HG03432 (cell line): ENCODE results near the gene SMYD3.
"Not testable (repeated sequence)": the region's sequence is repeated elsewhere in the genome, so short reads cannot be mapped to it uniquely, and the experiment has no call there.

Experiments used
- ATAC-seq: cut with Tn5 transposase; IDR thresholded peaks from one replicate; pipeline ENCODE4 v1.9.1; 2021; ENCODE audit warnings: mild to moderate bottlenecking, moderate library complexity; ENCODE audit not compliant: unreplicated experiment

The SMYD3 gene

DNA sequence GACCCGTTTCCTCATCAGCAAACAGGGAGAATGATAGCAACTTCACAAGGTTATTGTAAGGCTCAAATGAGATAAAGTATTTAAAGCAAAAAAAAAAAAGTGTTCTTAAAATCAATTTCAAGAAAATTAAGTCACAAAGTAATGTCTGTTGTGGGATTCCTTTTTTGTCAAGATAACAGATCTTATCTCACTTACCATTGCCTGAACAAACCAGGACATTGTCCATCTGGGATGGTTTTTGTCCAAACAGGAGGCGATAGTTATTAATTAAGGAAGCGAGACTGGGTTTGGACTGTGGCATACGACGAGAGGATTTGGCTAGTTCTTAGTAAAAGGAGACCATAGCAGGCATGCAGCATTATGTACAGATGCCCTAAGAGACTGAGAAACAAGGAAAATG, 458.4 kb downstream of the SMYD3 start:
- no peak for ATAC-seq

DNA sequence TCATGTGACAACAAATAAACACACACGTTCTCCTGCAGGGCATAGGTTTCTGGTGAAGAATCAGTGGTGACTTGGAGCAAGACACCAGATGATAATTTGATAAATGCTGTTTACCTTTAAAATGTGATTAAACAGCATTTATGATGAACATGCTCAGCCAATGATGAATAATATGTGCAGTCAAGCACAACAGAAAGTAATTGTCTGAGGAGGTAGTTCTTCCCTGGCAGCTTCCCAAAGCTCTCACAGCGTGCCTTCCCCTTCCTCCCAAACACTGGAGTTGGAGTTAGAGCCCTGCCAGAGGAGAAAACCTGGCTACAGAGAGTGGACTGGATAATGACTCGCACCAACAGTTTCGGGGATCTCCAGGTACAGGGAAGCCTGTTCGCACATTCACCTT, 463.5 kb downstream of the SMYD3 start:
- ATAC-seq = no peak

DNA sequence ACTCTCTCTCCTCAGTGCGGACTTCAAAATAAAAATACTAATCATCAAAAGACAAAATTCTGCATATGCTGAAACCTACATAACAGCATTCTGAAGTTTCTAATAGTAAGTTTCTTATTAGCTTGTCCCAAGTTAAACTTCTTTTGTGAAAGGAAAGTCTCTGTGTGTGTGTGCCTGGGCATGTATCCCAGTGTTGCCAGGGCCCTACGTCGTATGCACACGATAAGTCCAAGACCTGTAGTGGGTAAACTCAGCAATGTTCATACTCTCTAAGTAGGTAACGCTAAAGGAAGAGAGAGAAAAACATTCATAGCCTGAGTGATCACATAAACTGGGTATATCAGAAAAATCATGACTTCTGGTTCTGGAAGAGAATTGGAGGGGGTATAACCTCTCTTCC, 465.7 kb downstream of the SMYD3 start:
- ATAC-seq = no peak

DNA sequence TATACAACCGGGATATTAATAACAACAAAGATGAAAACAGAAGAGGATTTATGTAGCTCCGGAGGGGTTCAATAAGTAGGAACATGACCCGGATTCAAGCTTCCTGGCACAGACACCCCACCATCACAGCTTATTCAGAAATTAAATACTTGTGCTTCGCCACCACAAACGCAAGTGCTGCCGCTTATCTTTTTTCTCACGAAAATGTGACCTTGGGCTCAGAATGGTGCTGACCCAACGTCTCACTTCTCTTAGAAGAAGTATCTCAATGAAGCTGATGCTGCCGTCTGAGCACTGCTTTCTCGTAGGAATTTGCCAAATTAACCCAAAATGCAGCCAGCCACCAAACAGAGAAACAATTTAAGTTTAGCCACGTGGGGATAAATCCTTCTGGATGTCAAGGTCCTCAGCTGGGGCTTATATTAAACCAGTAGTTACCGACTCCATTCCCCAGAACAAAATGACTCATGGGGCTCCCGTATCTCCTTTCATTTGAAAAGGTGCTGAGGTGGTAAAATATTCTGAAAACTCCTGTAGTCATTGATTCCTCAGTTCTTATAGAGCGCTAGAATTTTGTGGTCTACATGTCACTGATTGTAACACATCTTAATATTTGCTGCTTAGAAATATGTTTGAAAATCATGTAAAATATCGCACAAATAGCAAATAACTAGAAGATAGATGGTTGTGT, 466.7 kb downstream of the SMYD3 start:
- no peak for ATAC-seq

DNA sequence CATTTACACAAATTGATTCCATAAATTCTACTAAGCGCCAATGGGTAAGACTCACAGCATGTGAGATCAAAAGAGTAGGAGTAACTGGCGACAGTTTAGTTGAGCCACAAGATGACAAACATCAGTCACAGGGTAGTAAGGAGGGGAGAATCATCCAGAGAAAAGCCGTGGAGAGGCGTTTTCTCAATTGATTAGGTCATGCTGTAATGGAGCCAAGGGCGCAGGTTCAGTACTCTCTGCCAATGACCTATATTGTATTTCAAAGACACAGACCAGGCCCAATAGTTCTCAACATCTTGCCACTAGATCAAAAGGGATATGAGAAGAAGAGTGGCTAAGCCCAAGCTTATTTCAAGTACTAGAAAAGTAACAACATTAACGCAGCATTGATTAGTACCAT, 467.5 kb downstream of the SMYD3 start:
- no peak for ATAC-seq

DNA sequence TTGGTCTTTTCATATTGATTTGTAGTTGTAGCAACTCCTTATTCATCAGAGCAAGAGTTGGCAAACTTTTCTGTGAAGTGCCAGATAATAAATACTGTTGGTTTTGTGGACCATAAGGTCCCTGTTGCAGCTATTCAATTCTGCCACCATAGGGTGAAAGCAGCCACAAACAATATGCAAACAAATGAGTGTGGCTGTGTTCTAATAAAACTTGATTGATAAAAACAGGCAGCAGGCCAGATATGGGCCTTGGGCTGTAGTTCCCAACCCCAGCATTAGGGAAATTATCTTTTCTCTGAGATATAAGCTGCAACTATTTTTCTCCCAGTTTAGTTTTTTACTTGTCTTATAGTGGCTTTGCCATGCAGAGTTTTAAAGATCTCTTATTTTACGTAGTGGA, 469.2 kb downstream of the SMYD3 start:
- ATAC-seq = no peak

DNA sequence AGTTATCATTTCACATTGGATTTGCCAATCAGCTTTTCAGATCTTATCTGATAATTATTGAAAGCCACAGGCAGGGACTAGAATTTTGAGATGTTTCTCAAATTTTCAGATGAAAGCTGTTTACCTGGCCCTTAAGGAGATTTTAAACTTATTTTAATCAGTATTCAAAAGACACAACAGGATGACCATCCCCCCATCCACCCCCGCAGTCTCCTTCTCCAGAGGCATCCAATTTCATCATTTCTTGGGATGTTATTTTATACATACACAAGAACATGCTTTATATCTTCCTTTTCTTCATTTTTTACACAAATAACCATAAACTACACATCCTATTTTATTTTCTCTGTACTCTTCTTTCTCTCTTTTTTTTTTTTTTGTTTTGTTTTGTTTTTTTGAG, 470.9 kb downstream of the SMYD3 start:
- ATAC-seq = no peak

DNA sequence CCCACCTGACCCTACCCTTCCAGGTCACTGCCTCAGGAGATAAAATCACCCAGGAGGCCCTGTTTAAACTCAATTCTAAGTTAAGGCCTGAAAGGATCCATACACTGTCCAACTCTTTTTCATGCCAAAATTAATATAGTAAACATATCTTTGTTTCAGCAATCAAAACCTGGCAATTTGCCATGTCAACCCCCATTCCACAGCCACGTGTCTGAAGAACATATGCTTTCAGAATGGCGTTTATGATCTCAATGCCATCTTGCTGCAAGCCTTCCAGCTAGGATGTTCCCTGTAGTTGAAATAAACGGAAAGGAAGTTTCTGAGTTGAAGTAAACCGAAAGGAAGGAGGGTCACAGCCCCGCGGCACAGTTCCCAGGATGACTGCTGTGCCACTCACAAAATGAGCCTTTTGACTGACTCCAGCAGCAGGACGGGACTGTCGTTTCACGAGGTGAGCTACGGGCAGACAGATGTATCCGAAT, 472.0 kb downstream of the SMYD3 start:
- ATAC-seq = no peak

DNA sequence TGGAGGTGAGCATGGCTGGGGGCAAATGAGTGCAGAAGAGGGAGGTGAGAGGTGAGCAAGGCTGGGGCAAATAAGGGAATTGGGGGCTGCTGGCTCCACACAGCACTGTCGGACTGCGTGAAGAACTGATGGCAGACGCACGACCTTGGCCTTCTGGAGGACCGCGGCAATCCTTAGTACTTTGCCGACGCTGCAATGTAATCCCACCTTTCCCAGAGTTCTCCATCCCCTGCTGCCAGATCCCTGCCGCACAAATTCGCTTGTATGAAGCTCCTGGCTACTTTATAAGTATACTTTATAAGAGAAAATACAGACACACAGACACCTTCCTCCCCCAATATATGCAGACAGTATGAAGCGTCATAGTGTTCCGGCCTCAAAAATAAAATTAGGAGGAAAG, 472.4 kb downstream of the SMYD3 start:
- ATAC-seq = no peak

DNA sequence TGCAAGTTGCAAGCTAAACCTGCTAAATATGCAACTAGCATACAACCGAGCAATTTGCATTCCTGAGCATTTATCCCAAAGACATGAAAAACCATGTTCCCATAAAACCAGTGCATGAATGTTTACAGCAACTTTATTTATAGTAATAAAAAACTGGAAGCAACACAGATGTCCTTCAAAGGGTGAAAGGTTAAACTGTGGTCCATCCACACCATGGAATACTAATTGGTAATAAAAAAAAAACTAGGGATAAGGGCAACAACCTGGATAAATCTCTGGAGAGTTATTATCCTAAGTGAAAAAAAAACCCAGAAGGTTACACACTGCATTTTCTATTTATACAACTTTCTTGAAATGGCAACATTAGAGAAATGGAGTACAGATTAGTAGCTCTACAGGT, 474.1 kb downstream of the SMYD3 start:
- ATAC-seq = no peak

DNA sequence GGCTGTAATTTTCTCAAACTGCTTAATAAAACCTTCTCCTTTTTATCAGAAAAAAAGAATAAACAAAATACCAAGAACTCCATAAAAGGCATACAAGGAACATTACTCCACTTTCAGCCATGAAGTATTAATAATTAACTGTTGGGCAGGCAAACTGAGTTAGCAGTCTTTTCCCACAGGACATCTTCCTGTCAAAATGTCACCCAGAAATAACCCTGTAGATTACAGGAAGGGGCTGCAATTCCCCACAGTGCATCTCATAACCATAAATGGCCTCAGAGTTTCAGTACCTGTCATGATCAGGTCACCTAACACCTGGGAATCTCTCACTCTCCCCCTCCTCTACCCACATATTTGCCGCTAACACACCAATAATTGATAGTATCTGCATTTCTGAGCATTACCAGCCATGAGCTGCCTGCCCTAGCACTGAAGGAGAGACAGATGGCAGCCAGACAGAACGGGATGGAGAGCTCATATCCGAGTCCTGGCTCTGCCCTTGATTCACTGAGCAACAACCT, 475.0 kb downstream of the SMYD3 start:
- ATAC-seq = no peak

DNA sequence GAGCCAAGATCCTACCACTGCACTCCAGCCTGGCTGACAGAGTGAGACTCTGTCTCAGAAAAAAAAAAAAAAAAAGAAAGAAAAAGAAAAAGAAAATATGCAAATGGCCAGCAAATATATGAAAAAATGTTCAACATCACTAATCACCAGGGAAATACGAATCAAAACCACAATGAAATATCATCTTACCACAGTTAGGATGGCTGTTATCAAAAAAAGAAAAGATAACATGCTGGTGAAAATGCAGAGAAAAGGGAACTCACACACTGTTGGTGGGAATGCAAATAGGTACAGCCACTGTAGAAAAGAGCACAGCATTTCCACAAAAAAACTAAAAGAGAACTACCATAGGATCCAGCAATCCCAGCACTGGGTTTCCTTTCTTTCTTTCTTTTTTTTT, 477.5 kb downstream of the SMYD3 start:
- ATAC-seq = no peak

DNA sequence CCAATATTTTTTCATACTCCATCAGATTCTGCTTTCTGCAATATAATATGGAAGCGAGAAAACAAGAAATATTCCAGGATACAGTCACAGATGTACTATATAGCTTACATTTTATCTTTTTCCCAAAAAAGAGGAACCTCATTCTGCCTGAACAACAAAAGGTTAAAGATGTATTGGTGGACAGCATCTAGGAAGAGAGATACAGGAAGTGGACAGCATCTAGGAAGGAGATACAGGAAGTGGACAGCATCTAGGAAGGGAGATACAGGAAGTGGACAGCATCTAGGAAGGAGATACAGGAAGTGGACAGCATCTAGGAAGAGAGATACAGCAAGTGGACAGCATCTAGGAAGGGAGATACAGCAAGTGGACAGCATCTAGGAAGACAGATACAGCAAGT, 483.0 kb downstream of the SMYD3 start:
- ATAC-seq = not testable (repeated sequence)

DNA sequence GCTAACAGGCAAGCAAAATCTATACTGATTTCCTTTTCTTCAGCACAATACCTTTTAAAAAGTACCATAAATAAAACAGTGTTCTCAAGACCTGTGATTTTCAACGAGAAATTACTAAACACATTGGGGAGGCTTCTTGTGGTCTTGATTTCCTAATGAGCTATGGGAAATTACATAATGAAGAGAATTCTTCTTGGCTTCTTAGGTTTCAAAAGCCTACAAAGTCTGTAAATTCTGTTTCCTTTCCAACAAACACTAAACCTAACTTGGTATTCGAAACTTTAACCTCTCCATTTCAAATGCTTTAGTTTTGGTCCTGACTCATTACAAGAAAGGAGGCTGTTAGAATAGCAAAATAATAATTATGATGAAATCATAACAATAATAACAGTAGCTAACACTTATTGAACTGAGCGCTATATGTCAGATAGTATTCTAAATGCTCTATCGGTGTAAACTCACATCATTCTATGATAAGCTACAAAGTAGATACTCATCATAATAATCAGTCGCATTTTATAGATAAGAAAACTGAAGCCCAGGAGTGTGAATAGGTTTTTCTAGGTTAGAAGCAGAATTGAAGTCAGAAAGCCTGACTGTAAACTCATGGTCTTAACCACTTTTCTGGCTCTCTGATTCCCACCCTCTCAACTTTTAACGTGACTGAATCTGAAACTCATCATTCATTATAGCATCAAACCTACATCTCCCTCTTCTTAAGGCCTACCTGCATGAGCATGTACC, 486.7 kb downstream of the SMYD3 start:
- peak; percentile 56 for ATAC-seq

DNA sequence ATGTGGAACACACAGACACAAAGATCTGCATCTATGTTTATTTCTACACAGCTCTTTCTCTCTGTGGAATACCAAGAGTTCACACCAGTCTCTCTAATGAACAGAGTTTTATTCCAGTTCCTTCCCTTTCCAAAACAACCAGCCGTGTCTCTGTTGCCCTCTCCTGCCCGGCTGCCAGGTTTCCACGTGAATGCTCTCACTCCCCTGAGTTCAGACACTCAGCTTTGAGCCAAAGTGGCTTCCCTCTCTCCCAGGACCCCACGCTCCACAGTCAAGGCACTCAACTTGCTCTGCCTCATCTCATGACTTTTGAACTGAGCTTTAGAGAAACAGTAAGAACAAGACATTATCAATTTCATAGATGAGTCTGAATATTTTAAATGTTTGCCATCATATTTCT, 488.9 kb downstream of the SMYD3 start:
- no peak for ATAC-seq

DNA sequence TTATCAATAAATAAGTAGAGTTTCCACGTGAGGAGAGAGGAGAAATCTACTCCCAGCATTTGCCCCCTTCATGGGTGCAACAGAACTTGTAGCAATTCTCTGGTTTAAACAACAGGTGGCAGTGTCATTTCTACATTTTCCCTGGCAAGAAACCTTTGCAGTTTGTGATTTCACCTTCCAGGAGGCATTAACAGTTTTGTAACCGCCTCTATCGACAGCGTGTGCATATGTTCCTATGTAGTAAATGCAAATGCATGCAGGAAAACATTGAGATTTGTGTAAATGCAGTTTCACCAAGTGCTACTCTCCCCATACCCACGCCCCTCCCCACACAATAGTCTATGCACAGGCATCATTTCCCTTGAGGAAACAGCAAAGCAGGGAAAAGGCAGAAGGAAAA, 494.7 kb downstream of the SMYD3 start:
- ATAC-seq = no peak

DNA sequence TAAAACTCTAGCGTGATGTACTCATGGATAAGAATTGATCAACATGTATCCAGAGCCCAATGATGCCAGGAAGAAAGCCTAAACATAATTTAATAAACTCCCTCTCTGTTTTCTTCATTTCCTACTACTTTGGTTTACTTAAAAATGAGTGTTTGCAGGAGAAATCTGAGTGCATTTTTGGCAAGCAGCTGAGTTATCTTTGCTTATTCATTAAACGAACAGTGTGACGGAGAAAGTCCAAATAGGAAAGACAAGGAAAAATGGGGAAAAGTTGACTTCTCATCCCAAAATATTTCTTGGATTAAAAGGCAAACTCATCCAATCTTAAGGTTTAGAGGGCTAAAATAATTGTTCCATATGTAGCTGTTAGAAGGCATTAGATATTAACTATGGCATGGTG, 496.7 kb downstream of the SMYD3 start:
- ATAC-seq = no peak

DNA sequence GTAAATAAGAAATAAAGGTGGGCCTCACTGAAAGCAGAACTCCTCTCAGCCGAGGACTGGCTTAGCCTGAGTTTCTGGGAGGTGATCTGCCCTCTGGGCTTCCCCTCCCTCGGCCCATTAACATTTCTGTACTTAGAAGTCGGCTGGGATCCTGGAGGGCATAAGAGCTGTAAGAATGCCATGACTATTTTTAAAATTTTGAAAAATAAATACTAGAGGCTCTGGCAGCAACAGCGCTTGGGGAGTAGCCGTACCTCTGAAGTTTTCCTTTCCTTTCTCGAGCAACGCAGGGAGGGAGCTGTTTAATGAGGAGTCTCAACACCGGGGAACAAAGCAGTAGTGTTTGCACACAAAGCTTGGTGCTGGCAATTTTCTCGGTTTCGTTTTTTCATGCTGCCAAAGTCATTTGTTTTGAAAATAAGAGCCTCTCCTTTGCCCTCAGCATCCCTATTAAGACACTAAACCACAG, 498.7 kb downstream of the SMYD3 start:
- ATAC-seq = no peak

DNA sequence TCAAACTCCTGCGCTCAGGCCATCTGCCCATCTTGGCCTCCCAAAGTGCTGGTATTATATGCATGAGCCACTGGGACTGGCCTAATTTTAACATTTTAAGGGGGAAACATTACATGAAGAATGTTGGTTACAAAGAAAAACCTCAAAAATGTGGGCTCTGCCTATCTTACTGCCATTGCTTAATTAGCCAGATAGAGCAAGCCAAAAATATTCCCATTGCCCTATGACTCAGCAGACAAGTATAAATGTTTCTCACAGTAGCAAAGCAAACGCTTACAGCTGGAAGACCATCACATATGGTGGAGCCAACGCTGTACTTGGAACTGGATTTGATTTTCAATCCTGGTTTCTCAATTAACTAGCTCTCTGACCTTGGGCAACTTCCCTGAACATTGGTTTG, 502.0 kb downstream of the SMYD3 start:
- ATAC-seq = no peak

DNA sequence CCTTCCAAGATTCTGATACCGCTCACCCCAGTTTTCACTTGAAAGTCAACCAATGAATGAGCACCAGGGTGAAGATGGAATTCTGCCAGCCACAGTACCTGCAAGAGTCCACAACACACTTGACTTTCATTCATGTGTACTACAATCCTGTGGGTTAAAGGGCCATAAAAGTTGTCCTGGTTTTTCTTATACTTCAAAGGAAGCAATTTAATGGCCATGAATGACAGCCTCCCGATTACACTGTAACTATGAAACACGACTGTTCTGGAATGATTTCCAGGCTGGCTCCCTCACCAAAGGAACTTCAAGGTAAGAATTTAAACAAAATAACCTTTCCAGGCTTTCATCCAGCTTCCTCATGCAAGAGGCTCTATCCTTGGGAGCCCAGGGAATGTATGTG, 502.8 kb downstream of the SMYD3 start:
- no peak for ATAC-seq

DNA sequence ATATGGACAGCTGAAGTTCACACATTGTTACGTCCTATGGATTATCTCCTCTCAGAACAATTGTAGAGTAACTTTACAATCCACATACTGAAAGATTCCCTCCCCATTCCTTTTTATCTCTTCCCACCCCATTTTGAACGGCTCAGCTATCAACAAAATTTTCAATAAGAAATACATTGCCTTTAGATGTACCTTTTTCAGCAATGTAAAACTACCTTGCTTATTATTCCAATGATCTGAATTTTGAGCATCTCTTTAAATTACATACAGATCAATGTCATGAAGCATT, 503.7 kb downstream of the SMYD3 start:
- no peak for ATAC-seq

DNA sequence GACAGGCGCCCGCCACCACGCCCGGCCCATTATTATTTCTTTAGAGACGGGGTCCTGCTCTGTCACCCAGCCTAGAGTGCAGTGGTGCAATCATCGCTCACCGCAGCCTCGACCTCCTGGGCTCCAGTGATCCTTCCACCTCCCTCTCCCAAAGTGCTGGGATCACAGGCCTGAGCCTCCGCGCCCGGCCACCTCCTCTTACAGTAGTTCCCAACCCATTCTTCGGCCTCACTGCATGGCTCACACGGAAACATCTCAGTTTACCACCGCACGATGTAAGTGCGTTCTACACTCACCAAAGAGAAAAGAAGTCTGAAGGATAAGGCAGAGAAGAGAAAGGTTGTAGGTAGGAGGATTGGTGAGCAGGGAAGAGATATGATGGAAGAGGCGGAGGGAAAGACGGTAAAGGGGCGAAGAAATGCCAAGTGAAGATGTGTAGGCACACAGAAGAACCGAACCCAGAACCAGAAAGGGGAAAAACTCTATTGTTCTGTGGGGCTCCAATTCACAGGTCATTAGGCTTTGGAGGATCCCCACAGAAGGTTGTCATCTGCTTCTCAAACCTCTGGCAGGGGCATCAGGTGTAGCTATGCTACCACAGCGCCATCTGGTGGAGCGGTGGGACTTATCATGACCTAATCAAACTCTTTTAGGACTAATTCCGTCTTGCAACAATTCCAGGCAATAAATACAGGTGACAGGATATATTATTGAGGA, 504.2 kb downstream of the SMYD3 start:
- peak; percentile 73 for ATAC-seq
